SK-N-MC (cell line): Measurements from ENCODE around the gene PLSCR1.
A peak's percentile ranks its signal among the peaks of the same experiment; 100 is the strongest.

Experiments used
- DNase-seq: peaks from one replicate; pipeline ENCODE4 v3.0.0-alpha.2; 2011; ENCODE audit warnings: low read depth, low spot score
- H3K27ac ChIP-seq: fragments of 200-600 bp; sonication (generic); 2 replicates; pipeline ENCODE4 v1.5.1; 2016; ENCODE audit warnings: mixed run types
- H3K36me3 ChIP-seq: fragments of 200-600 bp; sonication (generic); 2 replicates; pipeline ENCODE4 v1.6.1; 2017; ENCODE audit warnings: antibody characterized with exemption, low read length, mixed read lengths; ENCODE audit not compliant: insufficient read depth
- H3K4me3 ChIP-seq: fragments of 200-600 bp; sonication (generic); 2 replicates; pipeline ENCODE4 v1.5.1; 2016
- H3K9ac ChIP-seq: fragments of 200-600 bp; sonication (generic); 2 replicates; pipeline ENCODE4 v1.8.0; 2017; ENCODE audit warnings: mixed run types, mixed read lengths; ENCODE audit not compliant: insufficient read length
- H3K9me3 ChIP-seq: fragments of 200-600 bp; sonication (generic); 2 replicates; pipeline ENCODE4 v1.6.1; 2017; ENCODE audit warnings: low read depth, mild to moderate bottlenecking, antibody characterized with exemption, low read length, moderate library complexity, mixed read lengths
- EZH2 ChIP-seq: fragments of 200-600 bp; sonication (generic); IDR thresholded peaks from one replicate; pipeline ENCODE4 v1.6.1; 2017; ENCODE audit warnings: antibody characterized with exemption
- FOXP2 ChIP-seq: optimal IDR thresholded peaks from 2 replicates; pipeline ENCODE3; 2011; ENCODE audit warnings: mild to moderate bottlenecking, moderate library complexity; ENCODE audit not compliant: insufficient read depth; ENCODE audit errors: extremely low read length, control extremely low read depth
- POLR2AphosphoS5 ChIP-seq: IDR thresholded peaks from 2 replicates; pipeline ENCODE4 v1.6.1; 2012; ENCODE audit warnings: mild to moderate bottlenecking, low read depth, low read length, borderline replicate concordance

Gene PLSCR1

GRCh38 chr3:146513386-146514051 lies 30.9 kb downstream of the PLSCR1 start:
- TF ChIP-seq FOXP2 (no peak), POLR2AphosphoS5 (no peak), EZH2 (no peak)
- DNase-seq, result no peak
- Histone ChIP-seq H3K36me3 (peaks cover 6% of the 10 kb centered on the region), H3K9ac (no peak overlapping the region), H3K27ac (no peak overlapping the region), H3K4me3 (no peak overlapping the region), H3K9me3 (no peaks in the 10 kb centered on the region)

- no peak overlapping the region for H3K4me3 ChIP-seq
- H3K27ac ChIP-seq, result no peak overlapping the region
- H3K9me3 ChIP-seq, result no peaks in the 10 kb centered on the region
- H3K9ac ChIP-seq, result no peak overlapping the region
- no peak for TF ChIP-seq FOXP2
- TF ChIP-seq POLR2AphosphoS5, result no peak
- TF ChIP-seq EZH2, result no peak
- H3K36me3 ChIP-seq, result peaks cover 2% of the 10 kb centered on the region
- no peak for DNase-seq
Observed at GRCh38 chr3:146511402-146512134, 32.8 kb downstream of the PLSCR1 start.

DNA sequence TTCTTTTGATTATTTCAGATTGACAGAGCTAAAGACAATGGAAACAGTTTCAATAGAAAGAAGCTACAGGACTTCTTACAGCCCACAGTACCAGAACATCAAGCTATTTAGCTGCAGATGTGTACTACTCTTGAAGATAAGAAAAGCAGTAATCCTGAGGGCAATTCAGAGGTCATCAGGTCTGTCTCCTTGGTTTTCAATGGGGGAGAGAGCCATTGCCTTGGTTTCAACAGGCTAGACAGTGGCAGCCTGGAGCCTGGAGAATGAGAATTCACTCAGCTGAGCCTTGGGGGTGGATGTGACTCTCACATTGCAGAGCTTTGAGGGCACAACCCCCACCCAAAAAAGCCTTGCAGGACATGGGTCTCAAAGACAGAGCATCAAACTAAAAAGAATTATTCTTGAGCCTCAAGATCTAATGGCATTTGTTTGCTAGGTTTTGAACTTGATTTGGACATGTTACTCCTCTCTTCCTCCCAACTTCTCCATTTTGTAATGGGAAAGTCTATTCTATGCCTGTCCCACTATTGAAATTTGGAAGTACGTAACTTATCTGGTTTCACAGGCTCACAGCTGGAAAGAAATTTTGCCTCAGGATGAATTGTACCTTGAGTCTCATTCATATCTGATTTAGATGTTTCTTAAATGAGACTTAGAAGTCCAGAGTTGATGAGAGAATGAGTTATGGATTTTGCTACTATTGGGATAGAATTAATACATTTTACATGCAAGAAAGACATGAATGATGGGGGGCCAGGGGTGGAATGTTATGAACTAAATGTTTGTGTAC lies 36.9 kb downstream of the PLSCR1 start:
- Histone ChIP-seq H3K27ac (peak overlapping the region; percentile 51), H3K9ac (no peak overlapping the region), H3K36me3 (no peaks in the 10 kb centered on the region), H3K4me3 (no peak overlapping the region), H3K9me3 (no peaks in the 10 kb centered on the region)
- no peak for DNase-seq
- no peak for TF ChIP-seq EZH2
- TF ChIP-seq POLR2AphosphoS5, result no peak
- no peak for TF ChIP-seq FOXP2

GRCh38 chr3:146505516-146505915 lies 38.9 kb downstream of the PLSCR1 start:
- H3K27ac ChIP-seq, result peak overlapping the region; percentile 51; the same call in 1 of the 2 replicates
- no peak for TF ChIP-seq EZH2
- TF ChIP-seq FOXP2, result no peak
- TF ChIP-seq POLR2AphosphoS5, result no peak

DNA sequence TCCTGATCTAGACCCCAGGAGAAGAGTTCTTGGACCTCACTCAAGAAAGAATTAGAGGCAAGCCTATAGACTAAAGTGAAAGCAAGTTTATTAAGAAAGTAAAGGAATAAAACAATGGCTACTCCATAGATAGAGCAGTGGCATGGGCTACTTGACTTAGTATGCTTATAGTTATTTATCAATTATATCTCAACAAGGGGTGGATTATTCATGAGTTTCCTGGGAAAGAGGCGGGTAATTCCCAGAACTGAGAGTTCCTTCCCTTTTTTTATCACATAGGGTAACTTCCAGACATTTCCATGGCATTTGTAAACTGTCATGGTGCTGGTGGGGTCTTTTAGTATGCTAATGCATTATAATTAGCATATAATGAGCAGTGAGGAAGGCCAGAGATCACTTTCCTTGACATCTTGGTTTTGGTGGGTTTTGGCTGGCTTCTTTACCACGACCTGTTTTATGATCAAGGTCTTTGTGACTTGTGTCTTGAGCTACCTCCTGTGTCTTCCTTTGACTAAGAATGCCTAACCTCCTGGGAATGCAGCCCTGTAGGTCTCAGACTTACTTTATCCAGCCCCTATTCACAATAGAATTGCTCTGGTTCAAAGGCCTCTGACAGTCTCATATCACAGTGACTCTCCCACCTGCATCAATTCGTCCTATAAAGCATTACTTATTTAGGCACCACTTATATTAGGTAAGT lies 39.8 kb downstream of the PLSCR1 start:
- no peak overlapping the region for H3K9ac ChIP-seq
- no peak overlapping the region for H3K27ac ChIP-seq
- H3K36me3 ChIP-seq, result no peaks in the 10 kb centered on the region
- H3K4me3 ChIP-seq, result no peak overlapping the region
- DNase-seq, result no peak
- no peaks in the 10 kb centered on the region for H3K9me3 ChIP-seq
- no peak for TF ChIP-seq FOXP2

More at GRCh38 chr3:146505516-146505915, 38.9 kb downstream of the PLSCR1 start:
- H3K9me3 ChIP-seq, result no peaks in the 10 kb centered on the region
- no peak overlapping the region for H3K9ac ChIP-seq
- DNase-seq, result no peak
- no peaks in the 10 kb centered on the region for H3K36me3 ChIP-seq
- H3K4me3 ChIP-seq, result no peak overlapping the region

GRCh38 chr3:146503461-146504202 lies 40.8 kb downstream of the PLSCR1 start:
- no peak overlapping the region for H3K27ac ChIP-seq
- TF ChIP-seq FOXP2, result no peak
- no peak for TF ChIP-seq EZH2
- no peak for TF ChIP-seq POLR2AphosphoS5
- H3K4me3 ChIP-seq, result no peak overlapping the region
- H3K9me3 ChIP-seq, result no peaks in the 10 kb centered on the region
- H3K36me3 ChIP-seq, result no peaks in the 10 kb centered on the region
- no peak for DNase-seq
- no peak overlapping the region for H3K9ac ChIP-seq

DNA sequence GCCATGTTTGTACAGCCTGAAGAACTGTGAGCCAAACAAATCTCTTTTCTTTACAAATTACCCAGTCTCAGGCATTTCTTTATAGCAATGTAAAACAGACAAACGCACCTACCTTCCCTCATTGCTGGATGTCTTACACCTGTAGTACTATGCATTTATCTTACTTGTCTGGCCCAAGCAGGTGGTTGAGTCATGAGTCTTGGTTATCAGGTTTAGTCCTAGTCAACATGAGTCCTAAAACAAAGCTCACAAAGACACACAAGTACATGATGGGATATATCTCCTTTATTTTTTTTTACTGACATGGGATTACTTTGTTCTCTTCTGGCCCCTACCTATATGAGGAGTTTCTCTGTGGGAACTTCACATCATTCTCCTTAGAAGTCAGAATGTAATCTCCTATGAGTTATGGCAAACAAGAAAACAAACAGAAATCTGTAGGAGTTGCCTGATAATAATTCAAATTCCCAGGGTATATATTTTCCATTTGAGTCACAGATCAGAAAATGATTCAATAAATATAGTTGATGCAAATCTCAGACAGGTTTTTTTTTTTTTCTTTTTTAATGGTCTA lies 41.4 kb downstream of the PLSCR1 start:
- no peaks in the 10 kb centered on the region for H3K9me3 ChIP-seq
- no peak overlapping the region for H3K9ac ChIP-seq
- no peaks in the 10 kb centered on the region for H3K36me3 ChIP-seq
- H3K27ac ChIP-seq, result no peak overlapping the region
- DNase-seq, result no peak
- TF ChIP-seq FOXP2 (no peak), EZH2 (no peak), POLR2AphosphoS5 (no peak)
- no peak overlapping the region for H3K4me3 ChIP-seq

GRCh38 chr3:146501752-146502151 lies 42.7 kb downstream of the PLSCR1 start:
- H3K4me3 ChIP-seq, result no peak overlapping the region
- H3K9me3 ChIP-seq, result no peaks in the 10 kb centered on the region
- no peak for DNase-seq
- TF ChIP-seq POLR2AphosphoS5, result no peak
- TF ChIP-seq FOXP2, result no peak
- no peak for TF ChIP-seq EZH2
- no peak overlapping the region for H3K27ac ChIP-seq
- no peaks in the 10 kb centered on the region for H3K36me3 ChIP-seq
- no peak overlapping the region for H3K9ac ChIP-seq
